GM23248 (cell line): ENCODE results near the gene NOVA2.

Source experiments
- EZH2 ChIP-seq: fragments of 200-600 bp; sonication (generic); IDR thresholded peaks from 2 replicates; pipeline ENCODE4 v1.6.1; 2018; ENCODE audit warnings: antibody characterized with exemption, mild to moderate bottlenecking; ENCODE audit not compliant: insufficient read depth, poor library complexity, severe bottlenecking
- EZH2phosphoT487 ChIP-seq: fragments of 200-600 bp; sonication (generic); IDR thresholded peaks from 2 replicates; pipeline ENCODE4 v1.6.1; 2018; ENCODE audit warnings: antibody characterized with exemption, moderate library complexity, mild to moderate bottlenecking, low read depth; ENCODE audit not compliant: insufficient read depth

DNA sequence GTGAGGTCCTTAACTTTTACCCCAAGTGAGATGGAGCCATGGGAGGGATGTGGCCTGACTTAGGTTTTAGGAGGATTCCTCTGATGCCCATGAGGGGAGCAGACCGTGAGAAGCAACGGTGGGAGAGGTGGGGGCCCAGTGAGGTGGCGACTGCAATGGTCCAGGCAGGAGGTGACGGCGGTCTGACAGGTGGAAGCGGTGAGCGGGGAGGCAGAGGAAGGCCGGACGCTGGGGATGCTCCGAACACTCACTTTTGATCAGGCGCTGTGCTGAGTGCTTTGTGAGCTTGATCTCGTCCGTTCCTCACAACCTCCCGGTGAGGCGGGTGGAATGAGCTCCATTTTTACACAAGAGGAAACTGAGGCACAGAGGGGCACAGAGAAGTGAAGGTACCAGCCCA lies 11.6 kb downstream of the NOVA2 start:
- TF ChIP-seq EZH2phosphoT487 (no peak), EZH2 (no peak)
